Heart left ventricle (tissue), 13 donors: ENCODE measurements around the gene CDC20B.

ENCODE experiments used
- POLR2A ChIP-seq, 2 donors: fragments of 450-650 bp; IDR thresholded peaks; one replicate each; pipeline ENCODE4 v1.6.1; 2017; ENCODE audit warnings: antibody characterized with exemption in 2 of 2, mild to moderate bottlenecking in 2 of 2, moderate library complexity in 2 of 2
- TF ChIP-seq, protein P1 (sequence below), 12 donors: fragments of 200-600 bp; sonication (generic) in 4 of 12; IDR thresholded peaks; one replicate each; pipeline versions ENCODE4 v1.5.0 to v1.8.0; 2018 to 2022; ENCODE audit warnings: antibody characterized with exemption in 12 of 12, mild to moderate bottlenecking in 5 of 12
- donor health status: ischemic (EF 13 %, LVEDD 7.1; RV severe dilation, severe dysfunction).
- donor health status: DM: no; HTN: yes; CAD: no.
- donor health status: DM: no; HTN: no; CAD: no.
- donor health status: ischemic (EF 25% LVEDD 6.9; RV normal size, moderate dysfunction).
- donor health status: ischemic (EF 25% LVEDD 5.7; RV mildly dilated, moderate dysfunction).
- donor health status: ischemic (EF 35%, LVEDD 5.7; RV mildly dilated, moderate dysfunction).
- donor health status: nonischemic (EF 11% LVEDD 7.7; RV severe dilation, severe dysfunction).
- donor health status: DM: yes; HTN: yes; CAD: no.
- donor health status: PGD.
- donor health status: ischemic (EF 29% LVEDD 5.4; RV normal size, mild dysfunction).
- donor health status: nonischemic (EF 23%, LVEDD 6.1; RV moderate dilation, normal function).

GRCh38 chr5:55063899-55064298 is 109.1 kb downstream of the CDC20B start:
- no peak for TF ChIP-seq POLR2A (IDR thresholded peaks at IDR 0.05)
- TF ChIP-seq, protein P1, sequence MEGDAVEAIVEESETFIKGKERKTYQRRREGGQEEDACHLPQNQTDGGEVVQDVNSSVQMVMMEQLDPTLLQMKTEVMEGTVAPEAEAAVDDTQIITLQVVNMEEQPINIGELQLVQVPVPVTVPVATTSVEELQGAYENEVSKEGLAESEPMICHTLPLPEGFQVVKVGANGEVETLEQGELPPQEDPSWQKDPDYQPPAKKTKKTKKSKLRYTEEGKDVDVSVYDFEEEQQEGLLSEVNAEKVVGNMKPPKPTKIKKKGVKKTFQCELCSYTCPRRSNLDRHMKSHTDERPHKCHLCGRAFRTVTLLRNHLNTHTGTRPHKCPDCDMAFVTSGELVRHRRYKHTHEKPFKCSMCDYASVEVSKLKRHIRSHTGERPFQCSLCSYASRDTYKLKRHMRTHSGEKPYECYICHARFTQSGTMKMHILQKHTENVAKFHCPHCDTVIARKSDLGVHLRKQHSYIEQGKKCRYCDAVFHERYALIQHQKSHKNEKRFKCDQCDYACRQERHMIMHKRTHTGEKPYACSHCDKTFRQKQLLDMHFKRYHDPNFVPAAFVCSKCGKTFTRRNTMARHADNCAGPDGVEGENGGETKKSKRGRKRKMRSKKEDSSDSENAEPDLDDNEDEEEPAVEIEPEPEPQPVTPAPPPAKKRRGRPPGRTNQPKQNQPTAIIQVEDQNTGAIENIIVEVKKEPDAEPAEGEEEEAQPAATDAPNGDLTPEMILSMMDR (IDR thresholded peaks at IDR 0.05) = no peak
